Coronary artery (tissue), 2 donors: ENCODE results near the gene MSH4.
"Not testable (repeated sequence)": the region's sequence is repeated elsewhere in the genome, so short reads cannot be mapped to it uniquely, and the experiment has no call there.

Source experiments
- DNase-seq: peaks from one replicate; pipeline ENCODE4 v3.0.0-alpha.2; 2017; ENCODE audit warnings: low spot score
- H3K27ac ChIP-seq, 2 donors: fragments of 200-600 bp; sonication (generic); one replicate each; pipeline ENCODE4 v1.5.1; 2016 to 2019
- H3K4me3 ChIP-seq: fragments of 200-600 bp; sonication (generic); 2 replicates; pipeline ENCODE4 v1.5.1; 2016; ENCODE audit warnings: mild to moderate bottlenecking, moderate library complexity
- TF ChIP-seq, protein P1 (sequence below): fragments of 200-600 bp; sonication (generic); IDR thresholded peaks from one replicate; pipeline ENCODE4 v1.5.1; 2019; ENCODE audit warnings: antibody characterized with exemption

MSH4 gene

DNA sequence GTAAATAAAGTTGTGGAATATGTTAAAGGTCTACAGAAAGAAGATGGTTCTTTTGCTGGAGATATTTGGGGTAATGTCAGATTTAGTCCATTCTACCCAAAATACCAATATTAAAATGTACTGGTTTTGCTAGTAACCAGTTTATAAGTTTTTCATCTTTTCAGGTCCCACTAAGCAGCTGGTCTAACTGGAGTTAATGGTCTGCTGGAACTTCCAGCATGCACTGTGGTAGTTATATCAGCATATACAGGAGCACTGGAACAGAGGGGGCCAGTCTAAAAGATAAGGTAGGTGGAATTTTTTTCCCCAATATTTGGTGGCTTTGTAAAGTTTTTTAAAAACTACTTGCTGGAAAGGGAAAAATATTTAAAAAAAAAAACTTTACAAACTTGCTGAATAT, 6.7 kb upstream of the MSH4 start:
- DNase-seq, result no peak
- TF ChIP-seq, protein P1, sequence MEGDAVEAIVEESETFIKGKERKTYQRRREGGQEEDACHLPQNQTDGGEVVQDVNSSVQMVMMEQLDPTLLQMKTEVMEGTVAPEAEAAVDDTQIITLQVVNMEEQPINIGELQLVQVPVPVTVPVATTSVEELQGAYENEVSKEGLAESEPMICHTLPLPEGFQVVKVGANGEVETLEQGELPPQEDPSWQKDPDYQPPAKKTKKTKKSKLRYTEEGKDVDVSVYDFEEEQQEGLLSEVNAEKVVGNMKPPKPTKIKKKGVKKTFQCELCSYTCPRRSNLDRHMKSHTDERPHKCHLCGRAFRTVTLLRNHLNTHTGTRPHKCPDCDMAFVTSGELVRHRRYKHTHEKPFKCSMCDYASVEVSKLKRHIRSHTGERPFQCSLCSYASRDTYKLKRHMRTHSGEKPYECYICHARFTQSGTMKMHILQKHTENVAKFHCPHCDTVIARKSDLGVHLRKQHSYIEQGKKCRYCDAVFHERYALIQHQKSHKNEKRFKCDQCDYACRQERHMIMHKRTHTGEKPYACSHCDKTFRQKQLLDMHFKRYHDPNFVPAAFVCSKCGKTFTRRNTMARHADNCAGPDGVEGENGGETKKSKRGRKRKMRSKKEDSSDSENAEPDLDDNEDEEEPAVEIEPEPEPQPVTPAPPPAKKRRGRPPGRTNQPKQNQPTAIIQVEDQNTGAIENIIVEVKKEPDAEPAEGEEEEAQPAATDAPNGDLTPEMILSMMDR, result no peak
- Histone ChIP-seq H3K4me3 (no peak overlapping the region), H3K27ac (no peak overlapping the region)

DNA sequence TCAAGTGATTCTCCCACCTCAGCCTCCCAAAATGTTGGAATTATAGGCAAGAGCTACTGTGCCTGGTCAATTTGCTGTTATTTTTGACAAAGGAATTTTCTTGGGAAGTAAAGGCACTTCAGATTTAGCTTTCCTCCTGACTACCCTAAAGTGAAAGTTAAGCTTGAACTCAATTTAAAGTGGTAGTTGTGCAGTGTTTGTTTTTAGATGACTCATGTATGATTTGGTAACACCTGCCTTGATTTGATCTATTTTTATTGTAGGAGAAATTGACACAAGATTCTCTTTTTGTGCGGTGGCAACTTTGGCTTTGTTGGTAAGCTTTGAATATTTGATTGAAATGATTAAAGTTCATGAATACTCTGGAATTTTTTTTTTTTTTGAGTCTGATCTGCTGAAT, 5.7 kb upstream of the MSH4 start:
- TF ChIP-seq, protein P1, result no peak
- Histone ChIP-seq H3K27ac (no peak overlapping the region), H3K4me3 (no peak overlapping the region)
- DNase-seq, result no peak

DNA sequence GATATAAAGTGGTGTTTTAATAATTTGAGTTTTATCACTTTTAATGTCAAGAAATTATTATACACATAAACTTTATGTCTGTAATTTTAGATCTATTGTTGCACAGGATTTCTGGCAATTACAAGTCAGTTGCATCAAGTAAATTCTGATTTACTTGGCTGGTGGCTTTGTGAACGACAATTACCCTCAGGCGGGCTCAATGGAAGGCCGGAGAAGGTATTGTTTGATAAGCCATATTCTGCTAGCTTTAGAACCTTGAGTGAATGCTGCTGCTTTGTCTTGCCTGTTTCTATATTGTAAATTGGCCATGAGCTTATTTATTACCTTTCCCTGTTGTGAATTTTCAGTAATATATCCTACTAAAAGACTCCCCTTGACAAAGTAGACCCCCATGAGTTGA, 4.6 kb upstream of the MSH4 start:
- DNase-seq, result no peak
- TF ChIP-seq, protein P1, result no peak
- no peak overlapping the region for H3K27ac ChIP-seq
- H3K4me3 ChIP-seq, result no peak overlapping the region

DNA sequence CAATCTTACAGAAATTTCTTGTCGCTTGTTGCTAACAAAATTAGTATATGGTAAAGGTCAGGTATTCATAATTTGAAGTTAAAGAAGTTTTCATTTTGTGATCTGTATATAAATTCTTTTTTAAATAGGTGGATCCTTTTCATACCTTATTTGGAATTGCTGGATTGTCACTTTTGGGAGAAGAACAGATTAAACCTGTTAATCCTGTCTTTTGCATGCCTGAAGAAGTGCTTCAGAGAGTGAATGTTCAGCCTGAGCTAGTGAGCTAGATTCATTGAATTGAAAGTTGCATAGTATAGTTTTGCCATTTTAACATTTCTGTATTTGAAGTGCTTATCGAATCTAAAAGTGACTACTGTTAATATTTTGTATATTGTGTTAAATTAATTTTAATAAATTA, 2.3 kb upstream of the MSH4 start:
- TF ChIP-seq, protein P1, result no peak
- DNase-seq, result no peak
- H3K27ac ChIP-seq, result no peak overlapping the region
- H3K4me3 ChIP-seq, result no peak overlapping the region

DNA sequence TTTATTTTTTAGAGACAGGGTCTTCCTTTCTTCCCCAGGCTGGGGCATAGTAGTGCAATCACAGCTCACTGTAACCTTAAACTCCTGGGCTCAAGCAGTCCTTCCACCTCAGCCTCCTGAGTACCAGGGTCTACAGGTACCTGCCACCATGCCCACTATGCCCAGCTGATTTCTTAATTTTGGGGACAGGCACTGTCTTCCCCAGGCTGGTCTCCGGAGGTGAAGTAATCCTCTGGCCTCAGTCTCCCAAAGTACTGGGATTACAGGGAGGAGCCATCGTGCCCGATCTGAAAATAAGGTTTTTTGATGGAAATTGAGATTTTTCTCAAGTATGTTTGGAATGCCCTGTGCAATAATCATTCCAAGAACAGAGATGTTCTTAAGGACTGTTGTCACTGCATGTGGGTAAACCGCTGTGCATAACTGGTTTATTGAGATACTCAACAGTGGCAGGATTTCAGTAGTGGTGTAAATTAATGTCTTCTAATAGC, 934 bp upstream of the MSH4 start:
- no peak overlapping the region for H3K27ac ChIP-seq
- DNase-seq, result no peak
- H3K4me3 ChIP-seq, result no peak overlapping the region
- TF ChIP-seq, protein P1, result no peak

DNA sequence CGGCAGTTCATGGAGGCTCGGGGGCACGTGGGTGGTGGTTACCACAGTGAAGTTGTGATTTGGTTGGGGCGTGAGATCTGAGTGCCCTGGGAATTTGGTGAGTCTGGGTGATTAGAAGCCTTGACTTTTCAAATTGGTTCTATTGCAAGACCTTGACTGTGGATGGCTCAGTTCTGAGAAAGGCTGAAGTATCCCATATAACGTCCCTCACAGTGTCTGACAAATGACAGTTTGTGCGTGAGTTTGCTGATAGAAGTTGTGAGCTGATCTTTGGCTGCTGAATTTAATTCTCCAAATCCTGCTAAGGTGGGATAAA, 549 bp downstream of the MSH4 start:
- DNase-seq, result no peak
- Histone ChIP-seq H3K4me3 (no peak overlapping the region), H3K27ac (no peak overlapping the region)
- TF ChIP-seq, protein P1, result no peak

DNA sequence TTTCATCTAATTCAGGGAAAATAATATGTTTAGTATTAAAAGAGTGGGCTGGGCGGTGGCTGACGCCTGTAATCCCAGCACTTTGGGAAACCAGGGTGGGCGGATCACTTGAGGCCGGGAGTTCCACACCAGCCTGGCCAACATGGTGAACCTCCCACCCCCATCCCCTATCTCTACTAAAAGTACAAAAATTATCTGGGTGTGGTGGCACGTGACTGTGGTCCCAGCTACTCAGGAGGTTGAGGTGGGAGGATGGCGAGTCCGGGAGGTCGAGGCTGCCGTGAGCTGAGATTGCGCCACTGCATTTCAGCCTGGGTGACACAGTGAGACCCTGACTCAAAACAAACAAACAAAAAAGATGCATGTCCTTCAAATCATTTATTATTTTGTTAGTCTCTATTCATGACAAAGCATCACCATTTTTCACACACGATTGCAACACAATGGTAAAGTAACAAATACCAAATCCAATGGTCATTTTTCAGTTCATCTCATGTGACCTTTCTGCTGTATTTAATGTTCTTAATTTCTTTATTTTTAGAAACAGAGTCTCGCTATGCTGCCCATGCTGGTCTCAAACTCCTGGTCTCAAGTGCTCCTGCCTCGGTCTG, 1.0 kb downstream of the MSH4 start:
- H3K27ac ChIP-seq, result no peak overlapping the region
- no peak for DNase-seq
- TF ChIP-seq, protein P1, result no peak
- H3K4me3 ChIP-seq, result no peak overlapping the region

DNA sequence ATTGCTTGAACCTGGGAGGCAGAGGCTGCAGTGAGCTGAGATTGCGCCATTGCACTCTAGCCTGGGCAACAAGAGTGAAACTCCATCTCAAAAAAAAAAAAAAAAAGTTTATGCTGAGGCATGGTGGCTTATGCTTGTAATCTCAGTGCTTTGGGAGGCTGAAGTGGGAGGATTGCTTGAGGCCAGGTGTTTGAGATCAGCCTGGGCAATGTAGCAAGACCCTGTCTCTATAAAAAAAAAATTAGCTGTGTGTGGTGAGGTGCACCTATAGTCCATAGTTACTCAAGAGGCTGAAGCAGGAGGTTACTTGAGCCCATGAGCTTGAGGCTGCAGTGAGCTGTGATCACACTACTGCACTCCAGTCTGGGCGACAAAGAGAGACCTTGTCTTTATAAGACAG, 4.8 kb downstream of the MSH4 start:
- H3K27ac ChIP-seq, DNase-seq, H3K4me3 ChIP-seq: not testable (repeated sequence)
